ENCODE results near the gene CCDC24.

CCDC24 gene

DNA sequence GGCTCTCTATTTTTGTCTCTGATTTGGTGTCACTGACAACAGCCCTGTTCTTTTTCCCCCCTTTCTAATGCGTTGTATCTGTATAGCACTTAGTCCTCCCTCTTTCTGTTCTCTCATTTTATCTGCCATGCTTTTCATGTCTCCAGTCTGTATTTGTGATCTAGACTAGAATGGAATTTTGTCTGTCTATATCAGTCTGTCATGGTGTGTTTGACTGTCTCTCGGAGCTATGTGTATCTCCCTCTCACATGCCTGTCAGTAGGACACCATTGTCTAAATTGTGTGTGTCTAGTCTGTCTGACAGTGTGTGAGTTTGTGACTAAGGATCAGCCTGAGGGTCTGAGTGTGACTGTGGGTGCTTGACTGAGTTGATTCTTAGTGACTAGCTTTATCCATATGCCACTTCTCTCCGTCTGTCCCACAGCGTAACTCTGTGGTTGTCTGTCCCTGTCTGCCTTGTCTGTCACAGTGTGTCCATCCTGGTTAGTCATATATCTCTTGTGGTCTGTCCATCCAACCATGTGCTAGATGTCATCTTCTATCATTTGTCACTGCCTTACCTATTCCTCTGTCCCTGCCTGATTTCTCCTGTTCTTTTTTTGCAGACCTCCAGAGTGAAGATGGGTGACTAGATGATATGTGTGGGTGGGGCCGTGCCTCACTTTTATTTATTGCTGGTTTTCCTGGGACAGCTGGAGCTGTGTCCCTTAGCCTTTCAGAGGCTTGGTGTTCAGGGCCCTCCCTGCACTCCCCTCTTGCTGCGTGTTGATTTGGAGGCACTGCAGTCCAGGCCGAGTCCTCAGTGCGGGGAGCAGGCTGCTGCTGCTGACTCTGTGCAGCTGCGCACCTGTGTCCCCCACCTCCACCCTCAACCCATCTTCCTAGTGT is 13.8 kb upstream of the CCDC24 start:
- in situ Hi-C loops (cut with HindIII; ENCODE audit: low pct_ligation_motif_present, low pct_unique_long_range_greater_than_20kb, low sequenced_read_pairs), result no loop called here
- DNase-seq, result no peak

DNA sequence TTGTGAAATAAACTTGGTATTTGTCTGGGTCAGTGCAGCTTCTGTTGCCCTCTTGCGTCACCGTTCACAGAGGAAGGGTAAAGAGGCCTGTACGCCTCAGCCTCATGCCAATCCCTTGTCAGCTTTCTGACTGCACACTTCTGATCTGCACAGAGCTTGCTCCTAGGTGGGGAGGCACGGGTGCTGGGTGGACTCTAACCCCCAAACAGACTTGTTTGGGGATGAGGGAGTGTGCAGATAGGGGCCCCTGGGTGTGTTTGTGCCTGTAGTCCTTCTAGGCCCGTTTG is 13.2 kb upstream of the CCDC24 start:
- in situ Hi-C loops (cut with HindIII; ENCODE audit: low pct_ligation_motif_present, low pct_unique_long_range_greater_than_20kb, low sequenced_read_pairs), result no loop called here
- no peak for DNase-seq

DNA sequence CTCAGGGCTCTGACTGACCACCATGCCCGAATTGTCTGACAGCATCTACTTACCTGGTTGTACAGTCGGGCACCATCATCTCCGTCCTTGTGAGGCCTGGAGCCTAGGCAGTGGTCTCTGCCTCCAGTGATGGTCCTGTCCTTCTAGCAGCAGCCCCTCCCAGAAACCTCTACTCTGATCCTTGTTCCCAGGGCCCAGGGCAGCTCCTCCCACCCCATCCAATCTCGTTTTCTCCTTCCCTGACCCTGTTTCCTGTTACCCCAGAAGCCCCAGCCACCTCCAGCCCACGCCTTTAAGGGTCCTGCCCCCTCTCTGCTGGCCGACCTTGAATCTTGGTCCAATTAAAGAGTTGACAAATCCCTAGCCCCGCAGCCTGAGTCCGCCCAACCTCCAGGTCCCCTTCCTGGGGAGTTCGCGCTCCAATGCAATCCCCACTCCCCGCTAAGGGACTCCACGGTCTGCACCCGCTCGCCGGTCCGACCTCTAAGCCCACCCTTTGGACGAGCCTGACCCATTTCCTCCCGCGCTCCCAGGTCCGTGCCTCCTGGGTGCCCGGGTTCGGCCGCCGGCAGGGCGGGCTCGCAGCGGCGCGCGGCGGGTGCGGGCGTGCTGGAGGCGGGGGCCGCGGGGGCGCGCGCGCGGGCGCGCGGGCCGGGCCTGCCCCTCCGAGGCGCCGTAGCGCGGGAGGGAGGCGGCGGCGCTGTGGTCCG is 12.7 kb upstream of the CCDC24 start, which contains the start of gene B4GALT2:
Gene B4GALT2, plus strand, starts transcription at position 660 of the 710 bp plus-strand sequence. CDS start 1,951 bp downstream, outside the sequence.
- in situ Hi-C loops (cut with HindIII; ENCODE audit: low pct_ligation_motif_present, low pct_unique_long_range_greater_than_20kb, low sequenced_read_pairs), result no loop called here
- peak; percentile 36 for DNase-seq

DNA sequence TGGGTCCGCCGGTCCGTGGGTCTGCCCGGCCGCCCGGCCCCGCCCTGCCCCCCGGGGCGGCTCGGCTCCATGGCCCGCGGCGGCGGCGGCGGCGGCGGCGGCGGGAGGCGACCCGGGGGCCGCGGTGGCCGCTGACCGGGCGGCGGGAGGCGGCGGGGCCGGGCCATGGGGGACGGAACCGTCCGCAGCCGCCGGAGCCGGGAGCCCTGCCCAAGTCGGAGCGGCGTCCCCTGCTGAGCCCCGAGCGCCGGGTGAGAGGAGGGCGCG is 12.2 kb upstream of the CCDC24 start:
- in situ Hi-C loops (cut with HindIII; ENCODE audit: low pct_ligation_motif_present, low pct_unique_long_range_greater_than_20kb, low sequenced_read_pairs), result no loop called here
- no peak for DNase-seq

DNA sequence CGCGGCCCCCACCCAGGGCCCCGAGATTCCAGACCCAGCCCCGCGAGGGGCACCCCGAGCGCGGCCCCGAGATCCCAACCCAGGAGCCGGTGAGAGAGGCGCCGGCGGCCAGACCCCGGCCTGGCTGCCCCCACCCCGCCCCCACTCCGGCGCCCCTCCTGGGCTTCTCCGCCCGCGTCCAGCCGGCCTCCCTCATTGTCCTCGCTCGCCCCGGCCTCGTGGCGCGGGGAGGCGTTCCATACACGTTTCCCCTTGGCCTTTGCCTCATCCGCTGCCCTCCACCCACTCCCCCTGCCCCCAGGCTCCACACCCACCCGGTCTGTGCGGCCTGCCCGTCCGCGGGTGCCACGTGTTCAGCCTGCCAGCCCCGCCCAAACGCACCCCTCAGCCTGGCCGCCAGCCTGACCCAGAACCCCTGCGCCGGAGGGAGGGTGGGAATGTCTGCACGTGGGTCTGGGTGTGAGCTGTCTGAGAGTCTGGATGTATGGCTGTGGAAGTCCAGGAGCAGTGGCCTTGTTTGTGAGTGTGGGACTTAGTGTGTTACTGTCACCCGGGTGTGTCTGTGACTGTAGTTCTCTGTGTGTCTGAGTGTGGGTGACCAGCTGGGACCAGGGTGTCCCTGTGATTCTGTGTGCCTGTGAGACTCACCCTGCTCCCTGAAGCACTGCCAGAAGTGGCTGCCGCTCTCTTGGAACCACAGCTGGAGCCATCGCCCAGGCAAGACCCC is 11.7 kb upstream of the CCDC24 start:
- in situ Hi-C loops (cut with HindIII; ENCODE audit: low pct_ligation_motif_present, low pct_unique_long_range_greater_than_20kb, low sequenced_read_pairs), result no loop called here
- peak; percentile 25 for DNase-seq

DNA sequence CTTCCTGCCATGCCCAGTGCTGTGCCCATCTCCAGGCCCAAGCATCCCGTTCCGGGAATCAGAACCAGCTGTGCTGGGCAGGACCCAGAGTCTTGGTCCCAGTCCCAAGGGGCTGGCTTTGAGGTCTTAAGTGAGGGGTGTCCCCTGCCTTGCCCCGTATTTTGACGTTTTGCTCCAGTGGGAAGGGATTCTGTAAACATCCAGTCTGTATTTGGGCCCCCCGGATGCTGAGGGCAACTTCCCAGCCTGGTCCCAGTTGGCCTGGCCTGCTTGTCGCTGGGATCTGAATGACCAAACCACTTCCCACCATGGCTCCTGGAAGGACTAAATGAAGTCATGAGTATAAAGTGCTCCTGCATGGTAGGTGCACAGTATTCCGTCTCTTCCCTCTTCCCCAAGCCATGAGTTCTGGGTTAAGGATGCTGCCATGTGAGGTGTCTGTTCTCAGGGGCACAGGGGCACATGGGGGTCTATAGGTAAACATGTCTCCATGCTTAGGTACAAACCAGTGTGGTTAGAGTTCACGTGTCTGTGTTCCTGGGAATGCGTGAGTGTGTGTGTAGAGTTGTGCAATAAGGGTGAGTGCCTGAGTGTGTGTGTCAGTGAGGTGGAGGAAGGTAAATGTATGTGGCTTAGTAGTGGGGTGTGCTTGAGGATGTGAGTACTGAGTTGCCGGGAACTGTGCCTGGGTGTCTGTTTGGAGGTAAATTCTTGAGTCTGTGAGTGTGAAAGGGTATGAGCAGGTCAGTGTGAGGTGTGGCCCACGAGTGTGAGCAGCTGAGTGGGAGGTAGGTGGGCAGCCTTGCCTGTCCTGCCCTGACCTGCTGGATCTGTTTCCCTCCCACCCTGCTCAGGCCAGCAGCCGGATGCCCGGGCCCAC is 10.9 kb upstream of the CCDC24 start:
- DNase-seq, result no peak
- in situ Hi-C loops (cut with HindIII; ENCODE audit: low pct_ligation_motif_present, low pct_unique_long_range_greater_than_20kb, low sequenced_read_pairs), result no loop called here

DNA sequence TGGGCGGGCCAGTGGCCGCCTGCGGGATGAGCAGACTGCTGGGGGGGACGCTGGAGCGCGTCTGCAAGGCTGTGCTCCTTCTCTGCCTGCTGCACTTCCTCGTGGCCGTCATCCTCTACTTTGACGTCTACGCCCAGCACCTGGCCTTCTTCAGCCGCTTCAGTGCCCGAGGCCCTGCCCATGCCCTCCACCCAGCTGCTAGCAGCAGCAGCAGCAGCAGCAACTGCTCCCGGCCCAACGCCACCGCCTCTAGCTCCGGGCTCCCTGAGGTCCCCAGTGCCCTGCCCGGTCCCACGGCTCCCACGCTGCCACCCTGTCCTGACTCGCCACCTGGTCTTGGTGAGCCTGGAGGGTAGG is 10.3 kb upstream of the CCDC24 start:
- no peak for DNase-seq
- in situ Hi-C loops (cut with HindIII; ENCODE audit: low pct_ligation_motif_present, low pct_unique_long_range_greater_than_20kb, low sequenced_read_pairs), result no loop called here

DNA sequence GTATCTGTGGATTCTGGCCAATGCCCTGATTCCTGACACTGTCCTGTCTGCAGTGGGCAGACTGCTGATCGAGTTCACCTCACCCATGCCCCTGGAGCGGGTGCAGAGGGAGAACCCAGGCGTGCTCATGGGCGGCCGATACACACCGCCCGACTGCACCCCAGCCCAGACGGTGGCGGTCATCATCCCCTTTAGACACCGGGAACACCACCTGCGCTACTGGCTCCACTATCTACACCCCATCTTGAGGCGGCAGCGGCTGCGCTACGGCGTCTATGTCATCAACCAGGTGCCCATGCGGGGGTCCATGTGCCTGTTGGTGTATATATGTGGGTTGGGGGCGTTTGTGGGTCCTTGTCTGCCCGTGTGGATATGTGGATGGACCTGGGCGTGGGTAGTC is 9.8 kb upstream of the CCDC24 start:
- in situ Hi-C loops (cut with HindIII; ENCODE audit: low pct_ligation_motif_present, low pct_unique_long_range_greater_than_20kb, low sequenced_read_pairs), result no loop called here
- DNase-seq, result no peak

DNA sequence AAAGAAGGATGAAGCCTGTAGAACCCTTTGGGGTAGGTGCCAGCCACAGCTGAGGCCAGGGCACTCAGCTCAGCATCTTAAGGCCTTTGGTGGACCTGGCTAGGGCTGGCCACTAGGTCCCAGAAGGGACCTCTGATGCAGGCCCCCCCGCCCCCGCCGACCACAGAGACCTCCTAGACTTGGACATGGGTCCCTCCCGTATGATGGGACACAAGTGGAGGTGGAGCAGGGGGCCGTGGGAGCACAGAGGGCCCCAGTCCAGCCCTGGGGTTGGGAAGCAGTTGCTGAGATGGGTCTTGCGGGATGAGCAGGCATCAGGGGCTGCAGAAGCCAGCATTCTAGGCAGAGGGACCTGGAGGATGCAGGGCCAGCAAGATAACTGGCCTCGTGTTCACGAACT is 9.2 kb upstream of the CCDC24 start:
- no peak for DNase-seq
- in situ Hi-C loops (cut with HindIII; ENCODE audit: low pct_ligation_motif_present, low pct_unique_long_range_greater_than_20kb, low sequenced_read_pairs), result no loop called here

DNA sequence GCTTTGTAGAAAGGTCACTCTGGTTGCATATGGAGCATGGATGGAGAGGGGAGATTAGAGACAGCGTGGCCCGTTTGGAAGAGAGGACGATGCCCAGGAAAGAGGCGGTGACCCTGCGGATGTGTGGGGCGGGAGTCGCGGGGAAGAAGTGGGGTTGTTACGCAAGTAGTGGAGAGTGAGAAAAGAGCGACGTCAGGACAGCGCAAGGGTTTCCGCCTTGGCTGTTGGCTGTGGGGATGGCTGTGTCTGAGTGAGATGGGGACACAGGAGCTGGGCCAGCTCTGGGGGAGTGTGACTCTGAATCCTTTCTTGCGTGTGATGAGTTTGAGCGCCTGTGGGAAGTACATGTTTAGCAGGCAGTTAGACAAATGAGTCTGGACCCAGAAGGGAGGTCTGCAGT is 8.6 kb upstream of the CCDC24 start:
- no peak for DNase-seq
- in situ Hi-C loops (cut with HindIII; ENCODE audit: low pct_ligation_motif_present, low pct_unique_long_range_greater_than_20kb, low sequenced_read_pairs), result no loop called here

DNA sequence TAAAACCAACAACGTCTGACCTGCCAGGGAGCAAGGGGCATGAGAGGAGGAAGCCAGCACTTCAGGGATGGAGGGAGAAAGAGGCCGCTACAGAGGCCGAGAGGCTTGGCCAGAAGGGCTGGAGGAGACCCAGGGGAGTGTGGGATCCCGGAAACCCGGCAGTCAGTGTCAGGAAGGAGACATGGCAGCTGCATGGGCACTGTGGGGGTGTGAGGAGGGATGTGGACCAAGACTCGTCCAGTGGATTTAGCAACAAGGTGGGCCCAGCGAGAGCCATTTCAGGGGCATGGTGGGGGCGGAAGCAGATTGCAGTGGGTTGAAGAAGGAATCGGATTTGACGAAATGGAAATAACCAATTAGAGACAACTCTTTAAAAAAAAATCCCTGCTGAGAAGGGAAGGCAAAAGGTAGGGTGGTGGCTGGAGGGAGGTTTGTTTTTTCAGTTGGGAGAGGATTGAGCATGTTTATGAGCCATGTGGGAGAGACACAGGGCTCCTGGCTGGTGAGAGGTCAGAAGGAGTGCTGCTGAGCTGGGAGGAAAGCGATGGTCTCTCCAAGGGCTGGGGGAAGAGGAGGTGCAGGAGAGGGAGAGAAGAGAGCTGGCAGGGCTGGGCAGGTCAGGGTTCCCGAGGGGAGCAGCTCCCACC is 8.0 kb upstream of the CCDC24 start:
- DNase-seq, result no peak
- in situ Hi-C loops (cut with HindIII; ENCODE audit: low pct_ligation_motif_present, low pct_unique_long_range_greater_than_20kb, low sequenced_read_pairs), result no loop called here

DNA sequence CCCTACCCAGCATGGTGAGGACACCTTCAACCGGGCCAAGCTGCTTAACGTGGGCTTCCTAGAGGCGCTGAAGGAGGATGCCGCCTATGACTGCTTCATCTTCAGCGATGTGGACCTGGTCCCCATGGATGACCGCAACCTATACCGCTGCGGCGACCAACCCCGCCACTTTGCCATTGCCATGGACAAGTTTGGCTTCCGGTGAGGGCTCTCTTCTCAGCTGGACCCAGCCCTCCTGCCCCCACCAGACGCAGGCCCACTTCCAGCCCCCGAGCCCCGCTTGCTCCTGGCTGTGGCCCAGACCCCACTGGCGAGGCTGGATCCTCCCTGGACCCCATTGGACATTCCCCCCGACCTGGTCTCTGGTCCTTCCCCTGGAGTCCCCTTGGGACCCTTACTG is 6.5 kb upstream of the CCDC24 start:
- no peak for DNase-seq
- in situ Hi-C loops (cut with HindIII; ENCODE audit: low pct_ligation_motif_present, low pct_unique_long_range_greater_than_20kb, low sequenced_read_pairs), result no loop called here

DNA sequence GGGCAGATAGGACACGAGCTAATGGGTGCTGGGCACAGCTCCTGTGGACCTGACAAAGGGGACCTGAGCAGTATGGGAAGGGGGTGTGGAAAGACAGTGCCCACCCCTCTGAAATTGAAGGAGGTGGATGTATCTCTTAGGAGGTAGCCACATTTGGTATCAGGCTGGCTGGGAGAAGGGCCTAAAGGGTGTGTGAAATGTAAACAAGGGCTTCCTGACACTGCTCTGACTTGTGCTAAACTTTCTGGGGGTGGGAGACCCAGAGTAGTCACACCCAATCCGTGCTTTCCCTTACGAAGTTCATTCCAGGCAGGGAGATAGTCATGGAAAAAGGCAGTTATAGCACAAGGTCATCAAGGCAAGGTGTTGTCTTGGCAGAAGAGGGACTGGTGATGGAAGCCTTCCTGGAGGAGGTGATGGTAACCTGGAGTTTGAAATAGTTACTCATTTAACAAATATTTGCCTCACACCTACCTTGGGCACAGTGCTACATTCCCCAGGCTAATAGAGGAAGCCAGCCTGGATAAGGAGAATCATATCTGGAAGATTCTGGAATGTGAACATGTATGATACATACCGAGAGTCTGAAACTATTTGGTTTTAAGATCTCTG is 5.3 kb upstream of the CCDC24 start:
- no peak for DNase-seq

DNA sequence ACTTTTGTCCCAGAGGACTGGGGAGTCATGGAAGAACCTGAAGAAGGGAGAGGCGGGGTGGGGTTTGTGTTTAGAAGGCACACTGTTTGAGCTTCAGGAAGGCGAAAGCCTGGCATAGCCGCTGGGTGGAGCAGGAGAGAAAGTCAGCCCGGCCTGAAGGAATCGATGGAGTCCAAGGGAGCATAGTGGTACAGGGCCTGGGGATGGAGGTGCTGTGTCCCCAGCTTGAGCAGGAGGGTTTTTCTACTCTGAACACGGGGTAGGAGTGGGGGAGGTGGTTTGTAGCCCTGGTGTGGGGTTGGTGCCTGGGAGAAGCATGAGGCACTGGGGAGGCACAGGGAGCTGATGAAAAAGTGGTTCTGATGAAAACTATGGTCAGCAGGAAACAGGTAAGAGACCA is 4.7 kb upstream of the CCDC24 start:
- no peak for DNase-seq
- in situ Hi-C loops (cut with HindIII; ENCODE audit: low pct_ligation_motif_present, low pct_unique_long_range_greater_than_20kb, low sequenced_read_pairs), result no loop called here

More for the DNA sequence above, 5.3 kb upstream of the CCDC24 start:
- in situ Hi-C loops (cut with HindIII; ENCODE audit: low pct_ligation_motif_present, low pct_unique_long_range_greater_than_20kb, low sequenced_read_pairs), result no loop called here

DNA sequence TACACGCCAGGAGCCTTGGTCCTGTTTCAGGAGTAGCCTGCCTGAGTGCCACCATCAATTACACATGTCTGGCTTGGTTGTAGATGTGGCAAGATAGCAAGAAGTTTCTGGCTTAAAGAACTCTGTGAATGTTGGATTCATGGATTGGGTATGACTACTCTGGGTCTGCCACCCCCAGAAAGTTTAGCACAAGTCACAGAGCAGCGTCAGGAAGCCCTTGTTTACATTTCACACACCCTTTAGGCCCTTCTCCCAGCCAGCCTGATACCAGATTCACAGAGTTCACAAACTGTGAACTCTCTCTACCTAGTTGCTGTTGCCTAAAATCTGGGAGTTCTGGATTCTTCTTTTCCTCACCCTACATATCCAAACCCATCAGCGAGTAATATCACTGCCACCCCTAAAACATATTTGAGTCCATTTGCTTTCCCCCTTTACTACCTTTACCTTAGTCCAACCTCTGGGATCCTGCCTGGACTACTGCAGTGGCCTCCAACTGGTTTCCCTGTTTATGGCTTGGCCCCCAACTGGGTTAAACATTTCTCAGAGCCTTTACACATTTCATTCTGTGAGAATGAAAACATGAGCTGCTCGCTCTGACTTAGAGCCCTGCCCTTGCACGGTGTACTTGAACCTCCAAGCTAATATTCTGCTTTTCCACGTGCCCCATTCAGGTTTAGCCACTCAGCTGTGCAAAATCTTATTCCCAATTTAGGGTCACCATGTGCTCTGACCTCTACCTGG is 4.1 kb upstream of the CCDC24 start:
- in situ Hi-C loops (cut with HindIII; ENCODE audit: low pct_ligation_motif_present, low pct_unique_long_range_greater_than_20kb, low sequenced_read_pairs), result no loop called here
- DNase-seq, result no peak

DNA sequence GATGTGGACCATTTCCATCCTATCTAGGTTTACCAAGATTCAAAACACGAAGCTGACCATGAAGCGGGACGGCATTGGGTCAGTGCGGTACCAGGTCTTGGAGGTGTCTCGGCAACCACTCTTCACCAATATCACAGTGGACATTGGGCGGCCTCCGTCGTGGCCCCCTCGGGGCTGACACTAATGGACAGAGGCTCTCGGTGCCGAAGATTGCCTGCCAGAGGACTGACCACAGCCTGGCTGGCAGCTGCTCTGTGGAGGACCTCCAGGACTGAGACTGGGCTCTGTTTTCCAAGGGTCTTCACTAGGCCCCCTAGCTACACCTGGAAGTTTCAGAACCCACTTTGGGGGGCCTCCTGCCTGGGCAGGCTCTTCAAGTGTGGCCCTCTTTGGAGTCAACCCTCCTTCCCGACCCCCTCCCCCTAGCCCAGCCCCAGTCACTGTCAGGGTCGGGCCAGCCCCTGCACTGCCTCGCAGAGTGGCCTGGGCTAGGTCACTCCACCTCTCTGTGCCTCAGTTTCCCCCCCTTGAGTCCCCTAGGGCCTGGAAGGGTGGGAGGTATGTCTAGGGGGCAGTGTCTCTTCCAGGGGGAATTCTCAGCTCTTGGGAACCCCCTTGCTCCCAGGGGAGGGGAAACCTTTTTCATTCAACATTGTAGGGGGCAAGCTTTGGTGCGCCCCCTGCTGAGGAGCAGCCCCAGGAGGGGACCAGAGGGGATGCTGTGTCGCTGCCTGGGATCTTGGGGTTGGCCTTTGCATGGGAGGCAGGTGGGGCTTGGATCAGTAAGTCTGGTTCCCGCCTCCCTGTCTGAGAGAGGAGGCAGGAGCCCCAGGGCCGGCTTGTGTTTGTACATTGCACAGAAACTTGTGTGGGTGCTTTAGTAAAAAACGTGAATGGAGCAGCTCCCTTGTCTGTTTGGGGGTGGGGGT is 864 bp upstream of the CCDC24 start:
- in situ Hi-C loops (cut with HindIII; ENCODE audit: low pct_ligation_motif_present, low pct_unique_long_range_greater_than_20kb, low sequenced_read_pairs), result no loop called here
- DNase-seq, result peak; percentile 5

DNA sequence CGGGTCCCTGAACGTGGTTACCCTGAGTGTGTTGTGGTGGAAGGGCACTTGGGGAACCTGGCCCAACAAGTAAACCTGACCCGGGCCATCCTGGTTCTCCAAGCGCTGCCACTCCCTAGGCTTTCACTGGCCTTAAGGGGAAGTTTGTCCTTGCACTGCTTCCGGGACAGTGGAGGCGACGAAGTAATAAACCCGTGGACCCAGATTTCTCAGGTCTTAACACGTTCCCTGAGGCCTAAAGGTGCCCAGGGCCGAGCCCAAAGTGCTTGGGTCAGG is 261 bp upstream of the CCDC24 start:
- no peak for DNase-seq
- in situ Hi-C loops (cut with HindIII; ENCODE audit: low pct_ligation_motif_present, low pct_unique_long_range_greater_than_20kb, low sequenced_read_pairs), result no loop called here

All from ACHN (cell line).